Spleen (tissue), 11 donors: ENCODE data around the gene BATF. TPM values are rescaled to one million over a fixed set of nuclear protein-coding genes. Genes with fewer than 3 reads are reported as not detected.

Source experiments
- DNase-seq: peaks from one replicate; pipeline ENCODE4 v3.0.0-alpha.2; 2020
- H3K27ac ChIP-seq, 8 donors: fragments of 200-600 bp; sonication (generic) in 7 of 8; 1 replicate in 4 of 8; 2 replicates in 4 of 8; pipeline versions ENCODE4 v1.5.0 to v1.8.0; 2016 to 2021; ENCODE audit warnings: inconsistent platforms in 4 of 8, mild to moderate bottlenecking in 4 of 8, moderate library complexity in 1 of 8
- H3K27me3 ChIP-seq, 7 donors: fragments of 200-600 bp; sonication (generic) in 6 of 7; replicated peaks in 1 of 7; 1 replicate in 4 of 7; 2 replicates in 3 of 7; pipeline versions ENCODE4 v1.5.0 to v1.8.0; 2016 to 2021; ENCODE audit warnings: inconsistent platforms in 3 of 7, mild to moderate bottlenecking in 1 of 7
- H3K36me3 ChIP-seq, 6 donors: fragments of 200-600 bp; sonication (generic) in 5 of 6; 1 replicate in 4 of 6; 2 replicates in 2 of 6; pipeline versions ENCODE4 v1.5.0 to v1.8.0; 2016 to 2021; ENCODE audit warnings: inconsistent platforms in 2 of 6
- H3K4me1 ChIP-seq, 6 donors: fragments of 200-600 bp; sonication (generic) in 5 of 6; 1 replicate in 3 of 6; 2 replicates in 3 of 6; pipeline versions ENCODE4 v1.5.0 to v1.8.0; 2016 to 2021; ENCODE audit warnings: inconsistent platforms in 3 of 6
- H3K4me3 ChIP-seq, 8 donors: fragments of 200-600 bp; sonication (generic) in 7 of 8; 1 replicate in 4 of 8; 2 replicates in 4 of 8; pipeline versions ENCODE4 v1.5.0 to v1.8.0; 2016 to 2021; ENCODE audit warnings: inconsistent platforms in 4 of 8, mild to moderate bottlenecking in 4 of 8, moderate library complexity in 2 of 8
- H3K9me3 ChIP-seq, 8 donors: fragments of 200-600 bp; sonication (generic) in 7 of 8; 1 replicate in 4 of 8; 2 replicates in 4 of 8; pipeline versions ENCODE4 v1.5.0 to v1.8.0; 2016 to 2021; ENCODE audit warnings: inconsistent platforms in 4 of 8
- POLR2A ChIP-seq, 3 donors: fragments of 450-650 bp; IDR thresholded peaks; one replicate each; pipeline ENCODE4 v1.5.1; 2017; ENCODE audit warnings: antibody characterized with exemption in 3 of 3, mild to moderate bottlenecking in 1 of 3
- POLR2AphosphoS5 ChIP-seq, 3 donors: sonication (generic); formaldehyde crosslinking; IDR thresholded peaks; one replicate each; pipeline ENCODE4 v1.5.1; 2017; ENCODE audit warnings: antibody characterized with exemption in 3 of 3
- WGBS, 5 donors: extraction: QIAGEN DNeasy Blood & Tissue Kit in 3 of 5; methylation state at CpG; one replicate each; pipeline versions ENCODE4 v1.1.5 to v1.1.7; 2013 to 2018; 5-methylcytosine and 5-hydroxymethylcytosine counted together
- intact Hi-C: fragments of 100-400 bp; cut with DNase I; formaldehyde crosslinking; loops from one replicate; pipeline ENCODE4 v1.15.0; 2023; ENCODE audit warnings: low total_unique reads
- polyA plus RNA-seq, 3 donors: library from polyadenylated mRNA; stranded (reverse); fragments of 200-250 nt; gene quantifications; one replicate each; pipeline ENCODE4 v1.2.1, GENCODE V29; 2013
- total RNA-seq, 7 donors: library from RNA; depleted of rRNA in 3 of 7; stranded (reverse); fragments of >200 nt in 3 of 7; fragmentation: NEBNext Ultra II Directional in 4 of 7; extraction: Animal tissue kit (Norgen Biotek cat#: 25700) in 4 of 7; gene quantifications; one replicate each; pipeline versions ENCODE4 v1.1.0 to v1.2.1, GENCODE V29; 2016 to 2021
- TF ChIP-seq, protein P1 (sequence below), 11 experiments: fragments of 200-600 bp in 7 of 11; fragments of 450-650 bp in 4 of 11; sonication (generic) in 4 of 11; IDR thresholded peaks in 8 of 11; conservative IDR thresholded peaks in 3 of 11; 1 replicate in 7 of 11; 2 replicates in 4 of 11; pipeline versions ENCODE4 v1.4.0 to v1.8.0; 2016 to 2021; ENCODE audit warnings: antibody characterized with exemption in 11 of 11, inconsistent platforms in 4 of 11, mild to moderate bottlenecking in 1 of 11
- donor health status: healthy with polysubstance abuse.
- donor health status: DM: no; HTN: no; CAD: no; lungs with moderate emphysema.
- donor health status: DM: no; HTN: no; CAD: no.
- donor health status: Bipolar disorder and iron deficiency.
- donor health status: healthy.
- donor health status: DM: no; HTN: no; CAD: no.
- donor health status: DM: yes; HTN: yes; CAD: no.

The BATF gene
- total and polyA plus RNA-seq, 10 donors = 14.4 to 67.9 (median 41.8) TPM

DNA sequence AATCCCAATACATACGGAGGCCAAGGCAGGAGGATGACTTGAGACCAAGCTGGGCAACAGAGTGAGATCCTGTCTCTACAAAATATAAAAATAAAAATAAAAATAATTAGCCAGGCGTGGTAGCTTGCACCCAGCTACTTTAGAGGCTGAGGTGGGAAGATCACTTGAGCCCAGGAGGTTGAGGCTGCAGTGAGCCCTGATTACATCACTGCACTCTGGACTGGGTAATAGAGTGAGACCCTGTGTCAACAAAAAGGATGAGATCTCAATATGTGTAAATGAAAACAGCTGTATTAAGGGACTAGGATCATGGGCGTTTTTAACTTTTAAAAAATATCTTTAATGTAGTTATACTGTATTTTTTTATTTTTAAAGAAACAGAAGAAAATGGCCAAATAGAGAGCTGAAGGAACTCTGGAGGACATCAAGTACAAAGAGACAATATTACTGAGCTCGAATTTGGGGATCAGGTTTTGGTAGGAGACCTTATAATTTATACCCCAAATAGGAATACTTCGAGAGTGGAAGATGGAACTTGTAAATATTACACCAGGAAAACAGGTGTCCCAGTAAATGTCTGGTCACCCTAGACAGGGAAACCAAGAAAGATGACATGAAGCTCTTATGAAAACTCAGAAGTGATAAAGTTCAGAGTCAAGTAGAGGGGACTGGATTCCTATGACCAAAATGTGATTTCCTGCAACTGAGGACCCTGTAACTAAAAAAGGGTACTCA lies 13.1 kb downstream of the BATF start:
- no peaks in the 10 kb centered on the region for H3K27me3 ChIP-seq
- intact Hi-C loops = no loop called here
- no peak overlapping the region for H3K4me3 ChIP-seq
- WGBS, 5 donors = 90 to 93% (median 91%) methylated on average over 5 of the region's 5 CpGs
- H3K36me3 ChIP-seq = peaks cover 0 to 24% (median 0%) of the 10 kb centered on the region in 6 donors
- TF ChIP-seq POLR2A (IDR thresholded peaks at IDR 0.05) (no peak), POLR2AphosphoS5 (IDR thresholded peaks at IDR 0.05) (no peak)
- TF ChIP-seq, protein P1, sequence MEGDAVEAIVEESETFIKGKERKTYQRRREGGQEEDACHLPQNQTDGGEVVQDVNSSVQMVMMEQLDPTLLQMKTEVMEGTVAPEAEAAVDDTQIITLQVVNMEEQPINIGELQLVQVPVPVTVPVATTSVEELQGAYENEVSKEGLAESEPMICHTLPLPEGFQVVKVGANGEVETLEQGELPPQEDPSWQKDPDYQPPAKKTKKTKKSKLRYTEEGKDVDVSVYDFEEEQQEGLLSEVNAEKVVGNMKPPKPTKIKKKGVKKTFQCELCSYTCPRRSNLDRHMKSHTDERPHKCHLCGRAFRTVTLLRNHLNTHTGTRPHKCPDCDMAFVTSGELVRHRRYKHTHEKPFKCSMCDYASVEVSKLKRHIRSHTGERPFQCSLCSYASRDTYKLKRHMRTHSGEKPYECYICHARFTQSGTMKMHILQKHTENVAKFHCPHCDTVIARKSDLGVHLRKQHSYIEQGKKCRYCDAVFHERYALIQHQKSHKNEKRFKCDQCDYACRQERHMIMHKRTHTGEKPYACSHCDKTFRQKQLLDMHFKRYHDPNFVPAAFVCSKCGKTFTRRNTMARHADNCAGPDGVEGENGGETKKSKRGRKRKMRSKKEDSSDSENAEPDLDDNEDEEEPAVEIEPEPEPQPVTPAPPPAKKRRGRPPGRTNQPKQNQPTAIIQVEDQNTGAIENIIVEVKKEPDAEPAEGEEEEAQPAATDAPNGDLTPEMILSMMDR (IDR thresholded peaks at IDR 0.05 in 8 of 11, conservative IDR thresholded peaks at IDR 0.05 in 3 of 11) = no peak
- H3K27ac ChIP-seq = peak overlapping the region in 6 of 8 donors; percentile 9 to 82 (median 66)
- no peaks in the 10 kb centered on the region for H3K9me3 ChIP-seq
- no peak for DNase-seq
- peaks cover 11 to 58% (median 27%) of the 10 kb centered on the region in 6 donors for H3K4me1 ChIP-seq

DNA sequence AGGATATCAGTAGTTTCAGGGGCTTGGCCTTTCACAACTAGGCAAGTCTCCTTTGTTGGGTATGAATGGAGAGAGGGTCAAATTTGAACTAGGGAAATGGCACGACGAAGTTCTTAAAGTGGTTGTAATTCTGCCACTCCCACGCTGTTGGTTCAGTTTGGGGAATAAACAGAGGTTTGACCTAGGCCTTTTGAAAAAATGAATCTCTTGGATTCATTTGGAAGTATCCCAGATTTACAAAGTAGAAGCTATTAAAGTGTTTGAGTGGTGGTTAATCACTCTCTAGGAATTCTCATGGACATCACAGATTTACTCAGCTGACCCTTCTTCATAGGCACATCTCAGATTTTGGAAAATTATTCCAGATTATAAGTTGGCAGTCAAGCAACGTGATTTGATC lies 14.8 kb downstream of the BATF start:
- WGBS, 5 donors = 78 to 88% (median 86%) methylated on average over 4 of the region's 4 CpGs
- Histone ChIP-seq H3K27me3 (no peaks in the 10 kb centered on the region), H3K36me3 (peaks cover 0 to 24% (median 0%) of the 10 kb centered on the region in 6 donors), H3K9me3 (no peaks in the 10 kb centered on the region), H3K27ac (peak overlapping the region in 3 of 8 donors; percentile 56 to 82 (median 76)), H3K4me3 (no peak overlapping the region), H3K4me1 (peaks cover 25 to 63% (median 42%) of the 10 kb centered on the region in 6 donors)
- intact Hi-C loops = no loop called here
- no peak for DNase-seq
- TF ChIP-seq POLR2A (IDR thresholded peaks at IDR 0.05) (no peak), POLR2AphosphoS5 (IDR thresholded peaks at IDR 0.05) (no peak)
- TF ChIP-seq, protein P1 (IDR thresholded peaks at IDR 0.05 in 8 of 11, conservative IDR thresholded peaks at IDR 0.05 in 3 of 11) = no peak

DNA sequence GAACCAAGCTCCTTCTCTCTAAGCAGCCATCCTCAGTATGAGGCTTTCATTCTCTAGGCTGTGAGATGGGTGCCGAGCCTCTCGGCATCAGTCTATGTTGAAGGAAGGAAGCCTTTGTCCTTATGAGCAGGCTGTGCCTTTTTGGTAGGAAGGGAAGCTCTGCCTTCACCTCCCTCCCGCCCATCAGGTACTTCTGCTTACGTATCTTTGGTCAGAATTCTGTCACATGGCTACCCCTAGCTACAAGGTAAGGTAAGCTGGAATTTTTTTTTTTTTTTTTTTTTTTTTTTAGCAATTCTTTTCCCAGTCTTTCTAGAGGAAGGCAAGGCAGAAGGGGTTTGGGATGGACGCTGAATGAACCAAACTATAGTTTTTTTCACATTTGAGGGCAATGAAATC lies 16.9 kb downstream of the BATF start:
- H3K27me3 ChIP-seq = no peaks in the 10 kb centered on the region
- intact Hi-C loops = no loop called here
- DNase-seq = no peak
- no peaks in the 10 kb centered on the region for H3K9me3 ChIP-seq
- peak overlapping the region in 5 of 8 donors; percentile 25 to 94 (median 92) for H3K27ac ChIP-seq
- TF ChIP-seq POLR2A (IDR thresholded peaks at IDR 0.05) (no peak), POLR2AphosphoS5 (IDR thresholded peaks at IDR 0.05) (no peak)
- TF ChIP-seq, protein P1 (IDR thresholded peaks at IDR 0.05 in 8 of 11, conservative IDR thresholded peaks at IDR 0.05 in 3 of 11) = no peak
- peaks cover 45 to 77% (median 54%) of the 10 kb centered on the region in 6 donors for H3K4me1 ChIP-seq
- WGBS, 5 donors = 67 to 87% (median 81%) methylated on average over 5 of the region's 5 CpGs
- H3K4me3 ChIP-seq = no peak overlapping the region
- peaks cover 0 to 24% (median 0%) of the 10 kb centered on the region in 6 donors for H3K36me3 ChIP-seq
